HFFc6 (cell line): Measurements from ENCODE around the gene SPSB2. TPM values are rescaled to one million over a fixed set of nuclear protein-coding genes. Genes with fewer than 3 reads are reported as not detected.
"Not testable (repeated sequence)": the region's sequence is repeated elsewhere in the genome, so short reads cannot be mapped to it uniquely, and the experiment has no call there.

Experiments
- DNase-seq: peaks from one replicate; pipeline ENCODE4 v3.0.0-alpha.2; 2018
- H3K27ac Mint-ChIP-seq: 2 replicates; pipeline ENCODE4 v1.8.0; 2020; ENCODE audit warnings: mild to moderate bottlenecking, mixed read lengths
- H3K27me3 Mint-ChIP-seq: 2 replicates; pipeline ENCODE4 v1.8.0; 2021; ENCODE audit warnings: mild to moderate bottlenecking, moderate library complexity, mixed read lengths; ENCODE audit not compliant: insufficient read depth
- H3K36me3 Mint-ChIP-seq: 2 replicates; pipeline ENCODE4 v1.8.0; 2021; ENCODE audit warnings: low read depth, mixed read lengths
- H3K4me1 Mint-ChIP-seq: 2 replicates; pipeline ENCODE4 v1.8.0; 2020; ENCODE audit warnings: low read depth, mixed read lengths
- H3K4me3 Mint-ChIP-seq: 2 replicates; pipeline ENCODE4 v1.8.0; 2020; ENCODE audit warnings: mild to moderate bottlenecking, moderate library complexity, mixed read lengths
- H3K9me3 Mint-ChIP-seq: 2 replicates; pipeline ENCODE4 v1.8.0; 2020; ENCODE audit warnings: mild to moderate bottlenecking, mixed read lengths
- total RNA-seq, 6 experiments: library from RNA; stranded (reverse); fragmentation: NEBNext Ultra II Directional; extraction: Animal tissue kit (Norgen Biotek cat#: 25700); gene quantifications; 2 replicates in 1 of 6; 3 replicates in 5 of 6; pipeline ENCODE4 v1.2.3, GENCODE V29; 2021
- TF ChIP-seq, protein P1 (sequence below): fragments of 200-600 bp; sonication (generic); IDR thresholded peaks from 2 replicates; pipeline ENCODE4 v1.5.0; 2021; ENCODE audit warnings: antibody characterized with exemption, mild to moderate bottlenecking

Gene SPSB2
- total RNA-seq, 6 experiments from 2014 or later = 12.1 to 13.9 (median 13.0) TPM

DNA sequence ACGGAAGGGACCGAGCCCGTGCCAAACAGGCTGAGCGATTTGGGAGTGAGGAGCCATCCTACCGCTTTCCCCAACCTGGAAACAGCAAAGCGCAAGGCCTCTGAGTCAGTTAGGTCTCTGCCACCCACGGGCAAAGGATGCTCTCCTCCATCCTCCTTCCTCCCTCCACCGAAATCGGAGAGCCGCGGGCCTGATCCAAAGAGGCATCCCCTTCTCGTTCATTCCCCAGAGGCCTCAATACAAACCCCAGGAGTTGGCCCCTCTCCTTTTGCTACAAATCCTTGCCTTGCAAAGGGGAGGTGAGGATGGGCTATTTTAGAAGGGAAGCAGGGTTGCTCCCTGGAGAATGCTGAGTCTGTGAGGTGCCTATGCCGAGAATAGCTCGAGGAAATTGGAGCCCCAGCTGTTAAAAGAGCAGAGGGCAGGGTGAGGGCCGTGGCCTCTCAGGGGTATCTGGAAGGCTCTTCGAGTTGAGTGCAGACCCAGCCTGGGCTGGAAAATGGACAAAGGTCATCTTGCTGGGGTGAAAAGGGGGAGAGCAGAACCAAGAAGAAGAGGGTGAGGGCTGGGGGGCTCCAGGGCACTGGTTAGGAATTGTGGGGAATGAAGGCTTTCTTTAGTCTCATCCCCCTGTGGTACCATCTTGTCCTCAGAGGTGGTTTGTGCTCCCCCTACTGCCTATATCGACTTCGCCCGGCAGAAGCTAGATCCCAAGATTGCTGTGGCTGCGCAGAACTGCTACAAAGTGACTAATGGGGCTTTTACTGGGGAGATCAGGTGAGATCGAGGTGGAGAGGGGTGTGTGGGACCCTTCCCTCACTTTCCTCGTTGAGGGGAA, 4.7 kb downstream of the SPSB2 start:
- peak; percentile 8 for DNase-seq
- TF ChIP-seq, protein P1, sequence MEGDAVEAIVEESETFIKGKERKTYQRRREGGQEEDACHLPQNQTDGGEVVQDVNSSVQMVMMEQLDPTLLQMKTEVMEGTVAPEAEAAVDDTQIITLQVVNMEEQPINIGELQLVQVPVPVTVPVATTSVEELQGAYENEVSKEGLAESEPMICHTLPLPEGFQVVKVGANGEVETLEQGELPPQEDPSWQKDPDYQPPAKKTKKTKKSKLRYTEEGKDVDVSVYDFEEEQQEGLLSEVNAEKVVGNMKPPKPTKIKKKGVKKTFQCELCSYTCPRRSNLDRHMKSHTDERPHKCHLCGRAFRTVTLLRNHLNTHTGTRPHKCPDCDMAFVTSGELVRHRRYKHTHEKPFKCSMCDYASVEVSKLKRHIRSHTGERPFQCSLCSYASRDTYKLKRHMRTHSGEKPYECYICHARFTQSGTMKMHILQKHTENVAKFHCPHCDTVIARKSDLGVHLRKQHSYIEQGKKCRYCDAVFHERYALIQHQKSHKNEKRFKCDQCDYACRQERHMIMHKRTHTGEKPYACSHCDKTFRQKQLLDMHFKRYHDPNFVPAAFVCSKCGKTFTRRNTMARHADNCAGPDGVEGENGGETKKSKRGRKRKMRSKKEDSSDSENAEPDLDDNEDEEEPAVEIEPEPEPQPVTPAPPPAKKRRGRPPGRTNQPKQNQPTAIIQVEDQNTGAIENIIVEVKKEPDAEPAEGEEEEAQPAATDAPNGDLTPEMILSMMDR = no peak
- H3K4me1 Mint-ChIP-seq = peaks cover 49% of the 10 kb centered on the region
- H3K4me3 Mint-ChIP-seq = peak overlapping the region; percentile 97
- no peaks in the 10 kb centered on the region for H3K9me3 Mint-ChIP-seq
- H3K27me3 Mint-ChIP-seq = peaks cover 17% of the 10 kb centered on the region
- peak overlapping the region; percentile 85 for H3K27ac Mint-ChIP-seq
- H3K36me3 Mint-ChIP-seq = peaks cover 58% of the 10 kb centered on the region

DNA sequence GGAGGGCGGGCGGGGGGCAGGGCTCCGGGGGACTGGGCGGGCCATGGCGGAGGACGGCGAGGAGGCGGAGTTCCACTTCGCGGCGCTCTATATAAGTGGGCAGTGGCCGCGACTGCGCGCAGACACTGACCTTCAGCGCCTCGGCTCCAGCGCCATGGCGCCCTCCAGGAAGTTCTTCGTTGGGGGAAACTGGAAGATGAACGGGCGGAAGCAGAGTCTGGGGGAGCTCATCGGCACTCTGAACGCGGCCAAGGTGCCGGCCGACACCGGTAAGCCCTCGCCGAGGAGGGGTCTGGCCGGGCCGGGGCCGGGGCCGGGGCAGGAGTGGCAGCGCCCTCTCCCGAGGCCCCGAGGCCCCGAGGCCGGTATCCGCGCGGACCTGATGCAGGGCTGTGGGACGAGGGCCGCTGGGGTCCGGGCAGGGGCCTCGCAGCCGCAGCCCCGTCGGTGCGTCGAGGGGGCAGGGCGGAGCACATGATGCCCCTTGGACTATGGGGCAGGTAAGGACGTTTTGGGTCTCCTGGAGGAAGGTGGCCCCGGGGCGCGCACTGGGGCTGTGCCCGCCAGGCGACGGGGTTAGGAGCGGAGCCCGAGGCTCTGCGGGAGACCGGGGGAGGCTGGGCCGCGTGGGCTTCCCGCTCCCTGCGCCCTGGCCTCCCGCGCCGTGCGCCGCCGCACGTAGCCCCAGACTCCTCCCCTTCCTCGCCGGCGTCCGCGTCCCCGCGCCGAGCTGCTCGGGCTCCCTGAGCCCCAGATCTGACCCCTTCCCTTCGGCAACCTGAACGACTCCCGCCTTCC, 5.5 kb downstream of the SPSB2 start, which contains the start of gene TPI1:
Gene TPI1, plus strand, starts transcription at position 119 of the 798 bp plus-strand sequence. Its CDS starts 36 bp downstream, at position 155.
- peaks cover 54% of the 10 kb centered on the region for H3K4me1 Mint-ChIP-seq
- H3K27ac Mint-ChIP-seq = peak within 1 kb of the TSS; percentile 90
- no peaks in the 10 kb centered on the region for H3K9me3 Mint-ChIP-seq
- peaks cover 17% of the 10 kb centered on the region for H3K27me3 Mint-ChIP-seq
- H3K4me3 Mint-ChIP-seq = peak within 1 kb of the TSS; percentile 97
- DNase-seq = peak; percentile 79
- H3K36me3 Mint-ChIP-seq = peaks cover 62% of the 10 kb centered on the region
- TF ChIP-seq, protein P1 = peak; percentile 48

DNA sequence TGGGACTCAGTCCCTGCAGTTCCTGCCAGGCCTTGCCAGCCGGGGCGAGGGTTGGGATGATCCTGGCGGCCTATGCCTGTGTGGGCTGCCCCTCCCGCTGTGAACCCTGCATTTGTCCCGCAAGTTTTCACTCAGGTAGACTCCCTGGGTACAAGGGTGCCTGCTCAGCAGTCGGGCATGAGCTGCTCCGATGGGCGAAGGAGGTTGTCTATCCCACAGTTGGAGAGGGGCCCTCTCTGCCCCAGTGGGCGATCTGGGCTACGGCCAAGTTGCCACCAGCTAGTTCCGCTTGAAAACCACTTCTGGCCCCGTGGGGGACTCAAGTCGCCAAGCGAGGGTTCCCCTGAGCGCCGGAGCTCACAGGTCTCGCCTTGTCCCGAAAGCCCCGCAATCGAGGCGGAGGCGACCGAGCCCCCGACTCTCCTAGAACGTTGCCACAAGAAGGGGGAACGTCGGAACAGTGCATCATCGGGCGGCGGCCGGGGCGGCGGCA, 6.1 kb downstream of the SPSB2 start:
- Mint-ChIP-seq H3K27ac (peak overlapping the region; percentile 90), H3K27me3 (peaks cover 17% of the 10 kb centered on the region), H3K4me1 (peaks cover 50% of the 10 kb centered on the region), H3K4me3 (peak overlapping the region; percentile 97), H3K36me3 (peaks cover 63% of the 10 kb centered on the region), H3K9me3 (no peaks in the 10 kb centered on the region)
- TF ChIP-seq, protein P1 = no peak
- no peak for DNase-seq

DNA sequence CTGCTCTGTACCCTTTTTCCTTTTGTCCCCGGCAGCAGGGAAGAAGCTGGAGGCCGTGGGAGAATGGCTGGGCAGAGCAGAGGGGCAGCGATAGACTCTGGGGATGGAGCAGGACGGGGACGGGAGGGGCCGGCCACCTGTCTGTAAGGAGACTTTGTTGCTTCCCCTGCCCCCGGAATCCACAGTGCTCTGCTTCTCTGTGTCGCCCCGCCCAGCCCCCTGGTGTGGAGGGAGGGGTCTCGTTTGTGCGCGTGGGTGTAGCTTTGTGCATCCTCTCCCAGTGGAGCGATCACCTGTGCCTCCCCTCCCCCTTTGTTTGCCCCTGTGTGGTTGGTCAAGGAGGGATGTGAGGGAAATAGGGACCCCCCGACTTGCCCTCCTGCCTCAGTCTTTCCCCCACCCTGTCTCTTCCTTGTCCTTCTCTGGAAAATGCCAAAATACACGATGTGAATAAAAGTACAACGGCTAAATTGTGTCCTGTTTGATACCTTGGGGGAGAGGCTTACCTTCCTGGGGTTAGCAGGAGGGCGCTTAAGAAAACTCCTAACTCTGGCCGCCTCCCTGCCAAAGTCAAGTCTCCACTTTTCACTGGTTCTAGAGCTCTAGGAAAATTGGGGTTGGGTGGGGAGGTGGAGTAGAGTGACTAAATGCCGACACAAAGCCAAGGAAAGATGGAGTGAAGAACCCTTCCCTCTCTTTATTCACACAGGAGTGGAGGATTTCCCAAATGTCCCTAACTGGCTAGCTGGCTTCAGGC, 6.8 kb downstream of the SPSB2 start:
- peak overlapping the region; percentile 90 for H3K27ac Mint-ChIP-seq
- peaks cover 62% of the 10 kb centered on the region for H3K36me3 Mint-ChIP-seq
- H3K27me3 Mint-ChIP-seq = peaks cover 17% of the 10 kb centered on the region
- peak overlapping the region; percentile 97 for H3K4me3 Mint-ChIP-seq
- peaks cover 44% of the 10 kb centered on the region for H3K4me1 Mint-ChIP-seq
- TF ChIP-seq, protein P1 = no peak
- H3K9me3 Mint-ChIP-seq = no peaks in the 10 kb centered on the region
- DNase-seq = no peak

DNA sequence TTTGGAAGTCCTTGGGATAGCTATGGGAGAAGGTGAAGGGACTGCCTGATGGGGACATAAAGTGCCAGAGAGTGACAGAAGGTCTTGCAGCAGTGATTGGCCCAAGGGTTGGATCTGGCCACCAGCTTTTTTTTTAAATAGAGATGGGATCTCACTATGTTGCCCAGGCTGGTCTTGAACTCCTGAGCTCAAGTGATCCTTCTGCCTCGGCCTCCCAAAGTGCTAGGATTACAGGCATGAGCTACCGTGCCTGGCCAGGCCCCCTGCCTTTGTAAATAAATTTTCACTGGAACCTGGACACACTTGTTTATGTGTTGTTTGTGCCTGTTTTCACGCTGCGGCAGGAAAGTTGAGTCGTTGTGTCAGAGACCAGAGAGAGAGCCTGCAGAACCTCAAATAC, 7.8 kb downstream of the SPSB2 start:
- DNase-seq, H3K4me3 Mint-ChIP-seq, H3K9me3 Mint-ChIP-seq, H3K27ac Mint-ChIP-seq: not testable (repeated sequence)
- Mint-ChIP-seq H3K4me1 (peaks cover 33% of the 10 kb centered on the region), H3K36me3 (peaks cover 68% of the 10 kb centered on the region), H3K27me3 (peaks cover 17% of the 10 kb centered on the region)
